A549 (cell line): ENCODE data around the gene SIGLEC1. TPM values are rescaled to one million over a fixed set of nuclear protein-coding genes. Genes with fewer than 3 reads are reported as not detected.

Experiments used
- ATAC-seq, 2 experiments: fragments of 200-7000 bp in 1 of 2; fragments of >200 bp in 1 of 2; cut with Nextera tagmentation in 1 of 2; cut with Tn5 transposase in 1 of 2; 3 replicates each; pipeline versions ENCODE4 v1.8.0 to v1.9.1; 2018 to 2020; ENCODE audit warnings: mild to moderate bottlenecking in 1 of 2, moderate library complexity in 1 of 2
- CTCF ChIA-PET: fragments of 300-600 bp; sonication (Branson Sonifier 250); formaldehyde crosslinking; extraction: SDS; loops from one replicate; lab custom pipeline; 2021; ENCODE audit warnings: antibody characterized with exemption, inconsistent platforms; lab: Yijun Ruan, JAX
- POLR2A ChIA-PET: fragments of 350-600 bp; formaldehyde crosslinking; extraction: SDS; loops from one replicate; lab custom pipeline; 2021; ENCODE audit warnings: antibody characterized with exemption, inconsistent platforms; lab: Yijun Ruan, JAX
- DNase-seq, 2 experiments: peaks; one replicate each; pipeline versions ENCODE4 v3.0.0 to v3.0.0-alpha.2; 2011 to 2016; ENCODE audit warnings: low read depth in 1 of 2, low spot score in 1 of 2
- FAIRE-seq: peaks from 2 replicates; lab custom pipeline; 2011; peaks lifted over from hg19 to GRCh38; lab: Jason Lieb, UNC
- H3K27ac ChIP-seq, 2 experiments: fragments of >200 bp; sonication (Bioruptor Twin); formaldehyde crosslinking; 3 replicates each; pipeline ENCODE4 v1.5.1; 2016 to 2017
- H3K4me1 ChIP-seq: fragments of >200 bp; sonication (Bioruptor Twin); formaldehyde crosslinking; 3 replicates; pipeline ENCODE4 v1.6.1; 2016
- H3K4me2 ChIP-seq: fragments of >200 bp; sonication (Bioruptor Twin); formaldehyde crosslinking; 3 replicates; pipeline ENCODE4 v1.6.1; 2016
- H3K4me3 ChIP-seq: fragments of >200 bp; sonication (Bioruptor Twin); formaldehyde crosslinking; 3 replicates; pipeline ENCODE4 v1.5.1; 2016
- H3K9me3 ChIP-seq: fragments of >200 bp; sonication (Bioruptor Twin); formaldehyde crosslinking; 3 replicates; pipeline ENCODE4 v1.6.1; 2016
- BHLHE40 ChIP-seq: IDR thresholded peaks from 2 replicates; pipeline ENCODE4 v1.6.1; 2012; ENCODE audit warnings: low read depth, low read length, inconsistent platforms
- CBX8 ChIP-seq: fragments of 200-600 bp; sonication (generic); IDR thresholded peaks from 2 replicates; pipeline ENCODE4 v1.6.1; 2016
- CEBPB ChIP-seq, 2 experiments: fragments of >200 bp in 1 of 2; sonication (Bioruptor Twin) in 1 of 2; formaldehyde crosslinking in 1 of 2; IDR thresholded peaks; 2 replicates each; pipeline ENCODE4 v1.6.1; 2012 to 2016
- CHD4 ChIP-seq: fragments of 200-600 bp; sonication (generic); IDR thresholded peaks from 2 replicates; pipeline ENCODE4 v1.6.1; 2016; ENCODE audit warnings: antibody characterized with exemption, mild to moderate bottlenecking, borderline replicate concordance
- CTCF ChIP-seq: fragments of >200 bp; sonication (Bioruptor Twin); formaldehyde crosslinking; IDR thresholded peaks from 3 replicates; pipeline ENCODE4 v1.5.1; 2016
- EP300 ChIP-seq, 2 experiments: fragments of >200 bp; sonication (Bioruptor Twin); formaldehyde crosslinking; IDR thresholded peaks; 2 replicates in 1 of 2; 3 replicates in 1 of 2; pipeline ENCODE4 v1.6.1; 2016 to 2017
- ESRRA ChIP-seq: fragments of 150-350 bp; IDR thresholded peaks from 2 replicates; pipeline ENCODE4 v1.6.1; 2014; ENCODE audit warnings: mild to moderate bottlenecking, low read length, borderline replicate concordance
- HOXB5 ChIP-seq: fragments of 250-450 bp; sonication (Bioruptor Pico); IDR thresholded peaks from 2 replicates; pipeline ENCODE4 v1.5.0; 2020; ENCODE audit warnings: mild to moderate bottlenecking, moderate library complexity
- NR3C1 ChIP-seq: fragments of >200 bp; sonication (Bioruptor Twin); formaldehyde crosslinking; IDR thresholded peaks from 3 replicates; pipeline ENCODE4 v1.6.1; 2017
- PBX3 ChIP-seq: IDR thresholded peaks from 2 replicates; pipeline ENCODE4 v1.6.1; 2012
- POLR2AphosphoS2 ChIP-seq: conservative IDR thresholded peaks from 2 replicates; pipeline ENCODE4 v1.6.1; 2012; ENCODE audit warnings: low read length, improper control_type of control experiment, inconsistent platforms
- RAD21 ChIP-seq, 2 experiments: fragments of >200 bp in 1 of 2; sonication (Bioruptor Twin) in 1 of 2; formaldehyde crosslinking in 1 of 2; IDR thresholded peaks in 1 of 2; conservative IDR thresholded peaks in 1 of 2; 2 replicates in 1 of 2; 3 replicates in 1 of 2; pipeline ENCODE4 v1.6.1; 2012 to 2018; ENCODE audit warnings: inconsistent platforms in 1 of 2
- SMC3 ChIP-seq: fragments of >200 bp; sonication (Bioruptor Twin); formaldehyde crosslinking; IDR thresholded peaks from 3 replicates; pipeline ENCODE4 v1.6.1; 2018; ENCODE audit warnings: inconsistent platforms
- ZNF302 ChIP-seq: fragments of 250-450 bp; sonication (Bioruptor Pico); IDR thresholded peaks from 2 replicates; pipeline ENCODE4 v1.9.0; 2021; ENCODE audit warnings: inconsistent platforms, mild to moderate bottlenecking, moderate library complexity
- WGBS: methylation state at CpG from one replicate; pipeline ENCODE4 v1.1.6; 2017; ENCODE audit errors: missing lambda C conversion rate; 5-methylcytosine and 5-hydroxymethylcytosine counted together
- polyA plus RNA-seq, 4 experiments: library from polyadenylated mRNA; depleted of rRNA in 3 of 4; stranded (reverse); fragments of >200 nt; fragmentation: RNase III in 1 of 4; extraction: RNeasy Plus Mini Kit Qiagen cat#74134 plus additional on column Dnase treatment in 1 of 4; gene quantifications; 2 replicates in 3 of 4; 3 replicates in 1 of 4; pipeline ENCODE4 v1.2.3, GENCODE V29; 2011 to 2017
- TF ChIP-seq, protein P1 (sequence below): fragments of 150-350 bp; IDR thresholded peaks from 2 replicates; pipeline ENCODE4 v1.6.1; 2014; ENCODE audit warnings: low read depth, mild to moderate bottlenecking, low read length
- TF ChIP-seq, protein P2 (sequence below): IDR thresholded peaks from 2 replicates; pipeline ENCODE4 v1.6.1; 2012; ENCODE audit warnings: low read depth, borderline replicate concordance

The SIGLEC1 gene
- polyA plus RNA-seq, 2 of the 4 experiments (the other 2 are of a cell fraction), result 0.01 TPM; not detected in 1

GRCh38 chr20:3755269-3755668, 42.9 kb upstream of the SIGLEC1 start (continued):
- TF ChIP-seq, protein P1, sequence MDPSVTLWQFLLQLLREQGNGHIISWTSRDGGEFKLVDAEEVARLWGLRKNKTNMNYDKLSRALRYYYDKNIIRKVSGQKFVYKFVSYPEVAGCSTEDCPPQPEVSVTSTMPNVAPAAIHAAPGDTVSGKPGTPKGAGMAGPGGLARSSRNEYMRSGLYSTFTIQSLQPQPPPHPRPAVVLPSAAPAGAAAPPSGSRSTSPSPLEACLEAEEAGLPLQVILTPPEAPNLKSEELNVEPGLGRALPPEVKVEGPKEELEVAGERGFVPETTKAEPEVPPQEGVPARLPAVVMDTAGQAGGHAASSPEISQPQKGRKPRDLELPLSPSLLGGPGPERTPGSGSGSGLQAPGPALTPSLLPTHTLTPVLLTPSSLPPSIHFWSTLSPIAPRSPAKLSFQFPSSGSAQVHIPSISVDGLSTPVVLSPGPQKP, result no peak
- TF ChIP-seq EP300 (IDR thresholded peaks at IDR 0.05) (no peak), HOXB5 (no peak)

DNA sequence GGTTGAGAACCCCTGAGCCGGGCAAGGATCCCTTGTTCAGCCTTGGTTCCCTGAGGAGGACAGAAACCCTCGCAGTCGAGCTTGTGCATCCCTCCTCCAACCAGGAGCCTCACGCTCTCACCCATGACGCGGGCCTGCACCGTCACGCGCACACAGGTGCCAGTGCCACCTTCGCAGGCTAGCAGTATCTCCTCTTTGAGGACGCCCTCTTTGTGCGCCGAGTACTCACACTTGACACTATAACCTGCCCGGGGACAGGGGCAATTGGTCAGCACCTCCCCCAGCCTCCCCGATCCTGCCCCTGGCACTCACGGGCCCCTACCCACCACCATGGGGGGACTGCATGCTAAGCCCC, 41.9 kb upstream of the SIGLEC1 start:
- no peak overlapping the region for H3K4me2 ChIP-seq
- H3K27ac ChIP-seq, result no peak overlapping the region
- H3K9me3 ChIP-seq, result no peaks in the 10 kb centered on the region
- CTCF ChIA-PET, result interaction anchor here (0.7 to 72.1 kb wide), 12 partner anchors 7 to 318 kb away, joined by 3 to 2233 read pairs (median 5); partner anchors contain the start of genes ADAM33, ADISSP, AP5S1 and CENPB
- H3K4me1 ChIP-seq, result peaks cover 7% of the 10 kb centered on the region; the same call in 2 of the 3 replicates
- no peak overlapping the region for H3K4me3 ChIP-seq
- no peak for DNase-seq
- POLR2A ChIA-PET, result interaction anchor here (2.3 kb wide), 1 partner anchor 14 kb away, joined by 8 read pairs; the partner anchor contains the start of gene ADISSP
- TF ChIP-seq, protein P1, result no peak
- TF ChIP-seq ESRRA (no peak), CBX8 (no peak), EP300 (IDR thresholded peaks at IDR 0.05) (no peak), POLR2AphosphoS2 (no peak), NR3C1 (no peak), ZNF302 (no peak)
- TF ChIP-seq, protein P2, sequence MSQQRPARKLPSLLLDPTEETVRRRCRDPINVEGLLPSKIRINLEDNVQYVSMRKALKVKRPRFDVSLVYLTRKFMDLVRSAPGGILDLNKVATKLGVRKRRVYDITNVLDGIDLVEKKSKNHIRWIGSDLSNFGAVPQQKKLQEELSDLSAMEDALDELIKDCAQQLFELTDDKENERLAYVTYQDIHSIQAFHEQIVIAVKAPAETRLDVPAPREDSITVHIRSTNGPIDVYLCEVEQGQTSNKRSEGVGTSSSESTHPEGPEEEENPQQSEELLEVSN, result no peak
- TF ChIP-seq, all 56 proteins: peak for 0
- ATAC-seq, result no peak
- no peak for FAIRE-seq
- WGBS, result 98% methylated on average over 14 of the region's 16 CpGs

- no peak for ATAC-seq
- Histone ChIP-seq H3K4me1 (peaks cover 7% of the 10 kb centered on the region; the same call in 2 of the 3 replicates), H3K27ac (no peak overlapping the region), H3K9me3 (no peaks in the 10 kb centered on the region), H3K4me3 (no peak overlapping the region), H3K4me2 (no peak overlapping the region)
- FAIRE-seq, result no peak
- no peak for DNase-seq
- POLR2A ChIA-PET, result interaction anchor here (1.4 to 2.3 kb wide), 2 partner anchors 14 kb away, joined by 7 to 8 read pairs; partner anchors contain the start of gene ADISSP
- TF ChIP-seq PBX3 (0 out of 2 replicates have a peak, but pooled peaks have one; percentile 31), BHLHE40 (no peak), CHD4 (no peak), CEBPB (IDR thresholded peaks at IDR 0.05) (no peak)
- 90% methylated on average over 26 of the region's 26 CpGs for WGBS
- CTCF ChIA-PET, result interaction anchor here (0.6 to 72.1 kb wide), 16 partner anchors 6 to 318 kb away, joined by 3 to 2233 read pairs (median 4); partner anchors contain the start of genes ADAM33, ADISSP, AP5S1 and CENPB
Measured at GRCh38 chr20:3753501-3754275, 41.3 kb upstream of the SIGLEC1 start.

DNA sequence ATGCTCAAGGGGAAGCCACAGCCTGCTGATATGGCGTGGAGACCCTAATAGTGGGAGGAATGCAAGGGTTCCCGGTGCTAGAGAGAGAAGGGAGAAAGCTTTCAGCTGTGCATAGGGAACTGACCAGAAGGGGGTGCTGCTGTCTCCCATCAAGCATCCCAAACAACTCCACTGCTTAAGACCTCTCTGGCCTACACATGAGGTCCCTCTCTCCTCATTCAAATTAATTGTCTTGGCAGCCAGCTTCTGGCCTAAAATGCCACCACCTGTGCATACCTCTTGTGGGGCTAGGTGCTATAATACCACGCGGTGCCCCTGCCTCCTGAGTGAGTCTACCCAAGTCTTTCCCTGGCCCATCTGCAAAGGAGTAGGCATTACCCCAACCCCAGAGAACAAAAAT, 40.7 kb upstream of the SIGLEC1 start:
- FAIRE-seq, result peak; percentile 84
- Histone ChIP-seq H3K4me3 (no peak overlapping the region), H3K9me3 (no peaks in the 10 kb centered on the region), H3K27ac (no peak overlapping the region), H3K4me2 (no peak overlapping the region), H3K4me1 (peaks cover 7% of the 10 kb centered on the region; the same call in 2 of the 3 replicates)
- DNase-seq, result peak; percentile 85 to 89
- TF ChIP-seq, protein P2, result no peak
- TF ChIP-seq RAD21 (conservative IDR thresholded peaks at IDR 0.05 in 1 of 2, IDR thresholded peaks at IDR 0.05 in 1 of 2) (peak; percentile 57 to 71), SMC3 (peak; percentile 42; the same call in 1 of the 3 replicates), CTCF (peak; percentile 81)
- ChIA-PET POLR2A (interaction anchor here (1.4 kb wide), 1 partner anchor 15 kb away, joined by 7 read pairs; the partner anchor contains the start of gene ADISSP), CTCF (interaction anchor here (0.7 to 72.1 kb wide), 17 partner anchors 6 to 166 kb away, joined by 3 to 2233 read pairs (median 4); partner anchors contain the start of genes ADAM33, ADISSP, AP5S1 and CENPB)
- 40% methylated on average over 4 of the region's 4 CpGs for WGBS
- ATAC-seq, result peak; percentile 28 to 62; a peak in 3 of 6 replicates
